OCI-LY7 (cell line): ENCODE data around the gene HLA-DPB1. TPM values are rescaled to one million over a fixed set of nuclear protein-coding genes. Genes with fewer than 3 reads are reported as not detected.

Source experiments
- BruUV-seq: library from RNA; stranded (reverse); fragments of 400-500 nt; replicated peaks from 2 replicates; lab custom pipeline; 2021; lab: Mats Ljungman, UMichigan
- CTCF ChIA-PET: fragments of 300-600 bp; sonication (Branson Sonifier 250); formaldehyde crosslinking; loops from one replicate; lab custom pipeline; 2022; ENCODE audit warnings: antibody characterized with exemption; ENCODE audit not compliant: unreplicated experiment; lab: Charles Lee
- POLR2A ChIA-PET: fragments of 300-600 bp; sonication (Branson Sonifier 250); formaldehyde crosslinking; loops from one replicate; lab custom pipeline; 2022; ENCODE audit warnings: antibody characterized with exemption; lab: Charles Lee
- DNase-seq: peaks from one replicate; pipeline ENCODE4 v3.0.0-alpha.2; 2015; ENCODE audit warnings: low spot score
- H2AFZ ChIP-seq: fragments of 200-600 bp; sonication (generic), shearing (Covaris generic); 2 replicates; pipeline ENCODE4 v1.6.1; 2014; ENCODE audit warnings: mild to moderate bottlenecking, antibody characterized with exemption, low read length, moderate library complexity
- H3K27ac ChIP-seq: fragments of 200-600 bp; sonication (generic); 2 replicates; pipeline ENCODE4 v1.5.1; 2014; ENCODE audit warnings: mixed run types, low read depth, mild to moderate bottlenecking, moderate library complexity, low read length, inconsistent platforms; ENCODE audit not compliant: poor library complexity, severe bottlenecking
- H3K36me3 ChIP-seq: fragments of 200-600 bp; sonication (generic); 2 replicates; pipeline ENCODE4 v1.6.1; 2014; ENCODE audit warnings: mild to moderate bottlenecking, antibody characterized with exemption, low read length, moderate library complexity, mixed read lengths; ENCODE audit not compliant: insufficient read depth
- H3K4me1 ChIP-seq: fragments of 200-600 bp; sonication (generic); 2 replicates; pipeline ENCODE4 v1.5.1; 2014; ENCODE audit warnings: mild to moderate bottlenecking, low read length; ENCODE audit not compliant: insufficient read depth, poor library complexity, severe bottlenecking
- H3K4me2 ChIP-seq: fragments of 200-600 bp; sonication (generic); 2 replicates; pipeline ENCODE4 v1.6.1; 2014; ENCODE audit warnings: mild to moderate bottlenecking, low read length
- H3K4me3 ChIP-seq: fragments of 200-600 bp; sonication (generic); 2 replicates; pipeline ENCODE4 v1.5.1; 2014; ENCODE audit warnings: mild to moderate bottlenecking, low read depth, low read length; ENCODE audit not compliant: poor library complexity, severe bottlenecking
- H3K79me2 ChIP-seq: fragments of 200-600 bp; sonication (generic); 2 replicates; pipeline ENCODE4 v1.6.1; 2016; ENCODE audit warnings: low read depth, mild to moderate bottlenecking, low read length, moderate library complexity, mixed read lengths; ENCODE audit not compliant: insufficient read depth
- H3K9me2 ChIP-seq: fragments of 200-600 bp; sonication (generic); 2 replicates; pipeline ENCODE4 v1.6.1; 2016; ENCODE audit warnings: mild to moderate bottlenecking, low read length, mixed read lengths; ENCODE audit not compliant: insufficient read depth
- H3K9me3 ChIP-seq: fragments of 200-600 bp; sonication (generic); 2 replicates; pipeline ENCODE4 v1.6.1; 2014; ENCODE audit warnings: mild to moderate bottlenecking, mixed run types, low read length, mixed read lengths
- H4K20me1 ChIP-seq: fragments of 200-600 bp; sonication (generic); 2 replicates; pipeline ENCODE4 v1.6.1; 2014; ENCODE audit warnings: mild to moderate bottlenecking, antibody characterized with exemption, low read length, moderate library complexity, mixed read lengths; ENCODE audit not compliant: insufficient read depth
- EZH2phosphoT487 ChIP-seq: fragments of 200-600 bp; sonication (generic); IDR thresholded peaks from 2 replicates; pipeline ENCODE4 v1.6.1; 2018; ENCODE audit warnings: low read depth, borderline replicate concordance, mild to moderate bottlenecking, mixed run types, antibody characterized with exemption, low read length, moderate library complexity, mixed read lengths
- intact Hi-C: fragments of 100-400 bp; cut with micrococcal nuclease; formaldehyde crosslinking; loops from one replicate; pipeline ENCODE4 v1.10.0; 2022; ENCODE audit not compliant: unreplicated experiment
- total RNA-seq, 2 experiments: library from RNA; depleted of rRNA in 1 of 2; stranded (reverse); fragments of >200 nt in 1 of 2; shearing (Covaris generic) in 1 of 2; gene quantifications; 2 replicates each; pipeline ENCODE4 v1.2.3, GENCODE V29; 2014 to 2022
- TF ChIP-seq, protein P1 (sequence below): fragments of 200-600 bp; sonication (generic); conservative IDR thresholded peaks from 2 replicates; pipeline ENCODE4 v1.5.1; 2014; ENCODE audit warnings: mild to moderate bottlenecking, antibody characterized with exemption, low read length, moderate library complexity, mixed read lengths

Gene HLA-DPB1
- total RNA-seq, 2 experiments from 2014 or later = 74.5 to 117 TPM

DNA sequence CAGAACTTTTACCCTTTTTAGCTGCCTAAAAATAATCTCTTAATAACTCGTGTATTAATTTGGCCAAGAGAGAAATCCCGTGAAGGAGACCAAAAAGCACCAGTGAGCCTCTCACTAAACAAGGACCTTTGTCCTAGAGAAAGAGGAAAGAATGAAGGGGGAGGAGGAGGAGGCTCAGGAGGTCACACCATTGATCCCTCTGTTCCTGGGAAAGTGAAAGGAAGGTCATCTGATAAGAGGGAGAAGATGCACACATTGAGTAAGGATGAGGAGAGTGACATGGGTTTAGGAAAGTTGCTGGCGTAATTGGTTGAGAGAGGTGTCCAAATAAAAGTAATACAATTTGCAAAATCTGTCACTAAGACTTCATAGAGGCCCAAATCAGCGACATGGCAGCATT is 49.2 kb downstream of the HLA-DPB1 start:
- Histone ChIP-seq H4K20me1 (no peaks in the 10 kb centered on the region), H3K9me3 (peaks cover 11% of the 10 kb centered on the region; the same call in 1 of the 2 replicates), H3K36me3 (no peaks in the 10 kb centered on the region), H3K79me2 (no peaks in the 10 kb centered on the region), H3K27ac (no peak overlapping the region), H2AFZ (no peak overlapping the region), H3K4me3 (no peak overlapping the region), H3K4me1 (no peaks in the 10 kb centered on the region), H3K9me2 (no peaks in the 10 kb centered on the region), H3K4me2 (no peak overlapping the region)
- TF ChIP-seq, protein P1, sequence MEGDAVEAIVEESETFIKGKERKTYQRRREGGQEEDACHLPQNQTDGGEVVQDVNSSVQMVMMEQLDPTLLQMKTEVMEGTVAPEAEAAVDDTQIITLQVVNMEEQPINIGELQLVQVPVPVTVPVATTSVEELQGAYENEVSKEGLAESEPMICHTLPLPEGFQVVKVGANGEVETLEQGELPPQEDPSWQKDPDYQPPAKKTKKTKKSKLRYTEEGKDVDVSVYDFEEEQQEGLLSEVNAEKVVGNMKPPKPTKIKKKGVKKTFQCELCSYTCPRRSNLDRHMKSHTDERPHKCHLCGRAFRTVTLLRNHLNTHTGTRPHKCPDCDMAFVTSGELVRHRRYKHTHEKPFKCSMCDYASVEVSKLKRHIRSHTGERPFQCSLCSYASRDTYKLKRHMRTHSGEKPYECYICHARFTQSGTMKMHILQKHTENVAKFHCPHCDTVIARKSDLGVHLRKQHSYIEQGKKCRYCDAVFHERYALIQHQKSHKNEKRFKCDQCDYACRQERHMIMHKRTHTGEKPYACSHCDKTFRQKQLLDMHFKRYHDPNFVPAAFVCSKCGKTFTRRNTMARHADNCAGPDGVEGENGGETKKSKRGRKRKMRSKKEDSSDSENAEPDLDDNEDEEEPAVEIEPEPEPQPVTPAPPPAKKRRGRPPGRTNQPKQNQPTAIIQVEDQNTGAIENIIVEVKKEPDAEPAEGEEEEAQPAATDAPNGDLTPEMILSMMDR = no peak
- no peak for TF ChIP-seq EZH2phosphoT487
- ChIA-PET CTCF (interaction anchor here (0.5 kb wide), 1 partner anchor 66 kb away, joined by 10 read pairs; no protein-coding TSS in a partner anchor), POLR2A (no interaction called here)
- intact Hi-C loops = no loop called here
- DNase-seq = no peak
- no TSS peak for BruUV-seq

DNA sequence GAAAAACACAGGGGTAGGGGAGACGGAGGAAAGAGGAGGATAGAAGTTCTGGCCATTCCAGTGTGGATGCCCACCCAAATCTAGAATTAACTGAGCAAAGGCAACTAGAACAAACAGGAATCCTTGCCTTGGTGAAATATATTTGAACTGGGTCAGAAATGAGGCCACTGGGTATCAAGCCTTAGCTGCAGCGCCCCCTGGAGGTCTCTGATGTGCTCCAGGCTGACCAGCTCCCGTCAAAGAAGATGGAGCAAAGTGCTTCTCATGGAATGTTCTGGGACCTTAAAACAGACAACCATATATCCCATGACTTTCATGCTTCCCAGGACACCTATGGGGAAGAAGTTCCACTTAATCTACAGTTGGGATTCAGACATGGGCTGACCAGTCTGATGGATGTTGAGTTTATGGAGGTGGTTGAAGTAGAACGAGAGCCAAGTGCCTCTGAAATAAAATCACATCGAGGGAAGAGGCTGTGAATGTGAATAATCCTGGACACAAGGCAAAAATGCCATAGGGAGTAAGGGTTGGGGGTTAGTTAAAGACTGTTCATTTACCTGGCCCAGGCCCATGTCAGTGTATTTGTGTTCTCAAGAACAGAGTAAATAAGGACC is 50.4 kb downstream of the HLA-DPB1 start:
- Histone ChIP-seq H4K20me1 (no peaks in the 10 kb centered on the region), H3K9me3 (peaks cover 11% of the 10 kb centered on the region; the same call in 1 of the 2 replicates), H2AFZ (no peak overlapping the region), H3K4me3 (no peak overlapping the region), H3K36me3 (no peaks in the 10 kb centered on the region), H3K79me2 (no peaks in the 10 kb centered on the region), H3K4me1 (no peaks in the 10 kb centered on the region), H3K4me2 (no peak overlapping the region), H3K27ac (no peak overlapping the region), H3K9me2 (no peaks in the 10 kb centered on the region)
- CTCF ChIA-PET = interaction anchor here (1.4 kb wide), 1 partner anchor 122 kb away, joined by 3 read pairs; no protein-coding TSS in a partner anchor
- POLR2A ChIA-PET = interaction anchor here (1.0 kb wide), 1 partner anchor 10 kb away, joined by 3 read pairs; no protein-coding TSS in a partner anchor
- DNase-seq = peak; percentile 75
- TF ChIP-seq, protein P1 = peak; percentile 94
- no peak for TF ChIP-seq EZH2phosphoT487
- intact Hi-C loops = no loop called here
- no TSS peak for BruUV-seq

DNA sequence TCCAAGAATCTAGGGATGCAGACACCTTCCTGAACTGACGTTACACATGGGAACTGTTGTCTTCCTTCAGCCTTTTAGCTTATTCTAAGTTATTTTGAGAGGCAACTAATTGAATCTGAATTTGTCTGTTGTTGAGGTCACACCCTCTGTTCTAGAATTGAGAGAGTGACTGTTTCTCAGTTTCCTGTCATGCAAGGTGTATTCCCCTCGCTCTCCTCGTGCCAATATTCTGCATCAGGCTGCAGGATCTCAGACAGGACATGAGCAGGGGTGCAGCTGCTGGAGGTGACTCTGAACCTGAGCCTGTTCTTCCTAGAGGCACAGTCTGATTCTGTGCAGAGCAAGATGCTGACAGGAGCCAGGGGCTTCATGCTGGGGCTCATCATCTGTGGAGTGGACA is 52.5 kb downstream of the HLA-DPB1 start:
- intact Hi-C loops = no loop called here
- no peak overlapping the region for H3K4me3 ChIP-seq
- BruUV-seq = no TSS peak
- POLR2A ChIA-PET = no interaction called here
- DNase-seq = no peak
- H3K9me3 ChIP-seq = peaks cover 9% of the 10 kb centered on the region; the same call in 1 of the 2 replicates
- no peaks in the 10 kb centered on the region for H3K79me2 ChIP-seq
- H3K4me1 ChIP-seq = no peaks in the 10 kb centered on the region
- no peak for TF ChIP-seq EZH2phosphoT487
- TF ChIP-seq, protein P1 = no peak
- no peak overlapping the region for H3K27ac ChIP-seq
- H3K4me2 ChIP-seq = no peak overlapping the region
- CTCF ChIA-PET = no interaction called here
- no peaks in the 10 kb centered on the region for H4K20me1 ChIP-seq
- H3K9me2 ChIP-seq = no peaks in the 10 kb centered on the region
- no peaks in the 10 kb centered on the region for H3K36me3 ChIP-seq
- no peak overlapping the region for H2AFZ ChIP-seq
